Sigmoid colon (tissue), 4 donors: ENCODE results near the gene SH2D5.

Experiments used
- CTCF ChIP-seq, 4 experiments: fragments of 450-650 bp in 3 of 4; fragments of 200-600 bp in 1 of 4; IDR thresholded peaks; one replicate each; pipeline ENCODE4 v1.5.1; 2016 to 2019; ENCODE audit warnings: antibody characterized with exemption in 4 of 4, mild to moderate bottlenecking in 3 of 4, moderate library complexity in 2 of 4
- POLR2AphosphoS5 ChIP-seq, 4 donors: sonication (generic); formaldehyde crosslinking; IDR thresholded peaks; one replicate each; pipeline ENCODE4 v1.6.1; 2017; ENCODE audit warnings: antibody characterized with exemption in 4 of 4

GRCh38 chr1:20727746-20728316 lies 4.7 kb downstream of the SH2D5 start:
- TF ChIP-seq CTCF (IDR thresholded peaks at IDR 0.05) (no peak), POLR2AphosphoS5 (IDR thresholded peaks at IDR 0.05) (no peak)
